H7 (cell line): ENCODE measurements around the gene TMEM170A. TPM values are rescaled to one million over a fixed set of nuclear protein-coding genes. Genes with fewer than 3 reads are reported as not detected.
"Not testable (repeated sequence)": the region's sequence is repeated elsewhere in the genome, so short reads cannot be mapped to it uniquely, and the experiment has no call there.

ENCODE experiments used
- DNase-seq: peaks from one replicate; pipeline ENCODE4 v3.0.0; 2012
- H3K27me3 ChIP-seq: 2 replicates; pipeline ENCODE4 v1.6.0; 2011; ENCODE audit warnings: mild to moderate bottlenecking, low read length; ENCODE audit not compliant: control insufficient read depth, insufficient read depth
- H3K36me3 ChIP-seq: replicated peaks from 2 replicates; pipeline ENCODE4 v1.5.1; 2011; ENCODE audit warnings: low read length; ENCODE audit not compliant: control insufficient read depth, insufficient read depth
- H3K4me3 ChIP-seq: 2 replicates; pipeline ENCODE4 v1.5.1; 2011; ENCODE audit warnings: low read depth, mild to moderate bottlenecking, control low read depth, low read length, moderate library complexity; ENCODE audit not compliant: insufficient read depth
- total RNA-seq: library from RNA; depleted of rRNA; stranded (reverse); fragments of >200 nt; shearing (Covaris generic); gene quantifications from 2 replicates; pipeline ENCODE4 v1.2.3, GENCODE V29; 2014

Gene TMEM170A
- total RNA-seq, 1 experiment from 2014 or later: 43.7 TPM

DNA sequence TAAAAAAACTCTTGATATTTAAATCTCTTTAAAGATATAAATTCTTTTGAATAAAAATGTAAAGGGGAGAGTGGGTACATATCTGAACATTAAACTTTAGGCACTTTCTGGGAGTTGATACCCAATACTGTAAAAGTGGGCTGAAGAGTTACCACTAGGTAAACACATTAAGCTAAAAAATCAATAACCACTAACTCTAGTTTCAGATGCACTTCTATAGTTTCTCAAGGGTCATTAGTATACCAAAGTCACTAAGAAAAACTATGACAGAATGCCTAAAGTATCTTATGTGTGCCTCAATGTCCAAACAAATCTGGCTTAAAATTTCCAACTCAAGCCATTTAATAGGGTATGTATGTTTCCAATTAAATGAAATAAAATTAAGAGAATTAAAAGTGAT lies 18.1 kb downstream of the TMEM170A start:
- peaks cover 1% of the 10 kb centered on the region for H3K36me3 ChIP-seq
- no peaks in the 10 kb centered on the region for H3K27me3 ChIP-seq
- no peak overlapping the region for H3K4me3 ChIP-seq
- DNase-seq: no peak

DNA sequence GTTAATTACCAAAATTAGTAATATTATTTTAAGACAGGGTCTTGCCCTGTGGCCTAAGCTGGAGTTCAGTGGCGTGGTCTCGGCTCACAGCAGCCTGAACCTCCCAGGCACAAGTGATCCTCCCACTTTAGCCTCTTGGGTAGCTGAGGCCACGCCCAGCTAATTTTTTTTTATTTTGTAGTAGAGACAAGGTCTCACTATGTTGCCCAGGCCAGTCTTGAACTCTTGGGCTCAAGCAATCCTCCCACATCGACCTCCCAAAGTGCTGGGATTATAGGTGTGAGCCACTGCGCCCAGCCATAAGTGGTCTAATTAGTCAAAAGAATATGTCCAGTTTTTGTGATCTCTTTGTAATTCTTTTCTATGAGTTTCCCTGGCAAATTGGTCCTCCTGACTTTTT lies 19.2 kb downstream of the TMEM170A start:
- H3K36me3 ChIP-seq: no peaks in the 10 kb centered on the region; the same call in none of the 2 replicates
- no peak for DNase-seq
- no peak overlapping the region for H3K4me3 ChIP-seq
- no peaks in the 10 kb centered on the region for H3K27me3 ChIP-seq

DNA sequence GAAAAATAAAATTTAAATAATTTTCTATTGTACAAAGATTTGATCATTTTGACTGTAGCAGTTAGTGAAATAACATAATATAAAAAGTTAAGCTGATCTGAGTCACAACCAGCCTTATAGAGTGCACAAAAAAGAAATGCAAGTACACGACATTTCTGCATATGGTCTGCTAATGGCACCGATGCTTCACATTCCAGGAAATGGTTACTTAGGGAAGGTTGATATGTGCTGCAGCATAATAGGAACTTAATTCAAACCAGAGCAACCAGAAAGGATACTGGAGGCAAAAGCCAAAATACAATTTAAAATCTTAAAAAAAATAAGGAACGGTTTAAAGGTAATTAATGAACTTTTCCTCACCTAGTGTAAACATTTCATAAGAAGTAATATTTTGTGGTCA lies 21.2 kb downstream of the TMEM170A start:
- no peak for DNase-seq
- Histone ChIP-seq H3K36me3 (no peaks in the 10 kb centered on the region; the same call in none of the 2 replicates), H3K27me3 (no peaks in the 10 kb centered on the region)

DNA sequence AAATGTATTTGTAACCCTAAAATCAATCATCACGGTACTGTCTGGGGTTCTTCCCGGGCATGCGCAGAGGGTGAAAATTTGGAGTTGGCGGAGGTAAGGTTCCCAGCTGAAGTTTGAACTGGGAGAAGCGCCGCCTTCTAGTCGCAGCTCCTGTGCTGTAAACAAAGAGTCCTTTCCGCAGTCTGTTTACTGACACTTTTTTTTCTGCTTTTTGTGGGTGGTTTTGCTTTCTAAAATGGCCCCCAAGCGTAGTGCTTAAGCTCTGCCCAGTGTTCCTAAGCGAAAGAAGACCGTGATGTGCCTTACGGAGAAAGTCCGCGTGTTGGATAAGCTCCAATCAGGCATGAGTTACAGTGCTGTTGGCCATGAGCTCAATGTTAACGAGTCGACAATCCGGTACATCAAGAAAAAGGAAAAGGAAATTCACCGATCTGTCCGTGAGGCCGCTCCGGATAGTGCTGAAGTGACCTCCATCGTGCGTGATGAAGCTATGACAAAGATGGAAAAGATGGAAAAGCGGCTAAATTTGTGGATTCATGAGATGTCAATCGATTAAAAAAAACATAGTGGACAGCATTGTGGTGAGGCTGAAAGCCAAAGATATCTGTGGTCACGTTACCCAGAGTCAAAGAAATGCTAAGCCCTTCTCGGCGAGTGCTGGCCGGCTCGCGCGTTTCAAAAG lies 30.6 kb downstream of the TMEM170A start:
- peak; percentile 80 for DNase-seq
- Histone ChIP-seq H3K36me3 (no peaks in the 10 kb centered on the region), H3K27me3 (no peaks in the 10 kb centered on the region), H3K4me3 (peak overlapping the region; percentile 91)

More for the DNA sequence above, 21.2 kb downstream of the TMEM170A start:
- no peak overlapping the region for H3K4me3 ChIP-seq

DNA sequence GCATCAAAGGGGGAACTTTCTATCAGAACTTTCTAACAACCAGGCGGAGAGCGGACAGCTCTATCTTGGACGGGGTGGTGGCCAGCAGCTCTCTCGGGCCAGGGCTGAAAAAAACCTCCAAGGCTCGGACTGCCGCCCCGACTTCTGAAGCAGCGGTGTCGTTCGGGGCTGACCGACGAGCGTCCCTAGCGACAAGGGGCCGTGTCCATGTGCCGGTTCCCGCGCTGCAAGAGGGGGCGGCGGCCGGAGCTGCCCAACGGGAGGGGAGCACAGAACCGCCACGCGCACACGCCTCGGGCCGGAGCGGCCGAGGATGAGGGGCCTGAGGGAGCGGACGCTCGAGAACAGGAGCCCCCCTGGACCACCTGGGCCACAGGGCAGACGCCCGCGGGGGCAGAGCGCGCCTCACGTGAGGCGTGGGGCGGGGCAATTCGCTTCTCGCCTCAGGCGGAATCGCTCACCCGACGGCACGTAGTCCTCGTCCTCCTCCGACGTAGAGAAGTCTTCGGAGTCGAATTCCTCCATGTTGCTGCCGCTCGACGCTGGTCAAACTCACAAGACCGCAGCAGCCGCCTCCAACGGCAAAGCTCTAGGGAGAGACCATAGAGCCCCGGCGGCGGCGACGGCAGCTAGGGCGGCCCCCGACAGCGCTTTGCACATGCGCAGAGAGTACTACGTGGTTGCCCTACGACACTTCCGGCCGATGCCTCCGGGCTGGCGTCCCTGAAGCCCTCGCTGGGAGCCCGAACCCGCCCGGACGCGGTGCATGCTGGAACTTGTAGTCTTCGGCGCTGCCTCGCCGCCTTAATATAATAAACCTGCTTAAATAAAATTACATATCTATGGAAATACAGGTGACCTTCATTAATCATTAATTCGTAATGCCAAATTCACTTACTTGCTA lies 31.4 kb downstream of the TMEM170A start, which contains the start of gene CFDP1:
Gene CFDP1, minus strand, starts transcription at position 676 of the 904 bp plus-strand sequence. Its CDS starts 151 bp downstream, at position 525.
- H3K4me3 ChIP-seq: peak within 1 kb of the TSS; percentile 91
- H3K27me3 ChIP-seq: no peaks in the 10 kb centered on the region
- no peaks in the 10 kb centered on the region for H3K36me3 ChIP-seq
- DNase-seq: peak; percentile 97

DNA sequence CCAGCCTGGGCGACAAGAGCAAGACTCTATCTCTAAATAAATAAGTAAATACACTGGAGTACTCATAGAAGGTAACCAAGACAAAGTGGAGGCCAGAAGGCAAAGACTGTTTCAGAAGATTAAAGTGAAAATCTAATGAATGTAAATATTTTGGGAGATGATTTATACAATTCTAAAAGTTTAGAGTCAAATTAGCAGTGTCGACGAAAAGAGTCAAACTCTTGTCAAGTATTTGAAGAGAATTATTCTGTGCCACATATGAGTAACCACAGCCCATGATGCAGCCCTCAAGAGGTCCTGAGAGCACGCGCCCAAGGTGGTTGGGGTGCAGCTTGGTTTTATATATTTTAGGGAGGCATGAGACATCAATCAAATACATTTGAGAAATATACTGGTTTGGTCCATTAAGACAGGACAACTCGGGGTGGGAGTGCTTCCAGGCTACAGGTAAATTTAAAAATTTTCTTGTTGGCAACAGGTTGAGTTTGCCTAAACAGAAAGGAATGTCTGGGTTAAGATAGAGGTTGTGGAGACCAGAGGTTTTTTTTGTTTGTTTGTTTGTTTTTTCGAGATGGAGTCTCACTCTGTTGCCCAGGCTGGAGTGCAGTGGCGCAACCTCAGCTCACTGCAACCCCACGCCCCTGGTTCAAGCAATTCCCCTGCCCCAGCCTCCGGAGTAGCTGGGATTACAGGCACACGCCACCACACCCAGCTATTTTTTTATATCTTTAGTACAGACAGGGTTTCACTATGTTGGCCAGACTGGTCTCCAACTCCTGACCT lies 34.7 kb downstream of the TMEM170A start:
- no peak for DNase-seq
- H3K27me3 ChIP-seq: no peaks in the 10 kb centered on the region
- no peaks in the 10 kb centered on the region for H3K36me3 ChIP-seq
- H3K4me3 ChIP-seq: no peak overlapping the region

DNA sequence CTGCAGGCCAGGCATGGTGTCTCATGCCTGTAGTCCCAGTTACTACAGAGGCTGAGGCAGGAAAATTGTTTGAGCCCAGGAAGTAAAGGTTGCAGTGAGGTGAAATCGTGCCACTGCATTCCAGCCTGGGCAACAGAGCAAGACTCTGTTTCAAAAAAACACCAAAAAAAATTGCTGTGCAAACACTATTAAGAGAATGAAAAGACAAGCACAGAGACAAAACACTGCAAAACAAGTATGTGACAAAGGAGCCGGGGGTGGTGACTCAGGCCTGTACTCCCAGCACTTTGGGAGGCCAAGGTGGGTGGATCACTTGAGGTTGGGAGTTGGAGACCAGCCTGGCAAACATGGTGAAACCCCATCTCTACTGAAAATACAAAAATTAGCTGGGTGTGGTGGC lies 38.0 kb downstream of the TMEM170A start:
- not testable (repeated sequence) for H3K4me3 ChIP-seq, H3K36me3 ChIP-seq, H3K27me3 ChIP-seq, DNase-seq

DNA sequence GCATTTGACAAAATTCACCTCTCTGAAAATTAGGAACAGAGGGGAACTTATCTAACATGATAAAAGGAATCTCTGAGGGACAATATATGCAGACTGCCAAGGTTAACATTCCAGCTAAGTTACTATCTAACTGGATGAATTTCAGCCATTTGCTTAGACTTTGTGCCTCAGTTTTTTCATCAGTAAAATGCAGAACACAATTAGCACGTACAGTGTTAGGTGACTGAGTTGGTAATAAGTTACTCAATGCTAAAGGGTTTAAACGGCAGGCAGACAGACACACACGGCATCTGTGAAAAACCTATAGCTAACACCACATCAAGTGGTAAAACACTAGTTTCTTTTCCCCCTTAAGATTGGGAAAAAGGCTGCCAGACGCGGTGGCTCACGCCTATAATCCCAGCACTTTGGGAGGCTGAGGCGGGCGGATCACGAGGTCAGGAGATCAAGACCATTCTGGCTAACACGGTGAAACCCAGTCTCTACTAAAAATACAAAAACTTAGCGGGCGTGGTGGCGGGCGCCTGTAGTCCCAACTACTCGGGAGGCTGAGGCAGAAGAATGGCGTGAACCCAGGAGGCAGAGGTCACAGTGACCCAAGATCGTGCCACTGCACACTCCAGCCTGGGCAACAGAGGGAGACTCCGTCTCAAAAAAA lies 40.3 kb downstream of the TMEM170A start:
- H3K4me3 ChIP-seq, H3K27me3 ChIP-seq, DNase-seq, H3K36me3 ChIP-seq: not testable (repeated sequence)

DNA sequence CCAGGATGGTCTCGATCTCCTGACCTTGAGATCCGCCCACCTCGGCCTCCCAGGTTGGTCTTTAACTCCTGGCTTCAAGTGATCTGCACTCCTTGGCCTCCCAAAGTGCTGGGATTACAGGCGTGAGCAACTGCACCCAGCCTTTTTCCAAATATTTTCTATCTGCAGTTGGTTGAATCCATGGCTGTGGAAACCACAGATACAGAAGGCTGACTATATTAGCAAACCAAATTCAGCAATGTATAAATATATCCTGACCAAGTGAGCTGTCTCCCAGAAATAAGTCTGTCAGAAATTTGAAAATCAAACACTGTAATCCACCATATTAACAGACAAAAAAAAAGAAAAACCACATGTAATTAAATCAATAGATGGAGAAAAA lies 40.8 kb downstream of the TMEM170A start:
- no peak overlapping the region for H3K4me3 ChIP-seq
- H3K27me3 ChIP-seq: no peaks in the 10 kb centered on the region
- no peaks in the 10 kb centered on the region for H3K36me3 ChIP-seq
- DNase-seq: no peak

DNA sequence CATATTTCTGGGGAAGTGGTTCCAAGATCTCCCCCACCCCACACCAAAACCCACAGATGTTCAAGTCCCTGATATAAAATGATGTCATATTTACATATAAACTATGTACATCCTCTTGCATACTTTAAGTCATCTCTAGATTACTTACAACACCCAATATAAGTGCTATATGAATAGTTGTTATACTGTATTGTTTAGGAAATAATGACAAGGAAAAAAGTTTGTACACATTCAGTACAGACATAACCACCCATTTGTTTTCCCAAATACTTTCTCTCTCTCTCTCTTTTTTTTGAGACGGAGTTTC lies 42.7 kb downstream of the TMEM170A start:
- no peak overlapping the region for H3K4me3 ChIP-seq
- H3K27me3 ChIP-seq: no peaks in the 10 kb centered on the region
- DNase-seq: no peak
- H3K36me3 ChIP-seq: no peaks in the 10 kb centered on the region

DNA sequence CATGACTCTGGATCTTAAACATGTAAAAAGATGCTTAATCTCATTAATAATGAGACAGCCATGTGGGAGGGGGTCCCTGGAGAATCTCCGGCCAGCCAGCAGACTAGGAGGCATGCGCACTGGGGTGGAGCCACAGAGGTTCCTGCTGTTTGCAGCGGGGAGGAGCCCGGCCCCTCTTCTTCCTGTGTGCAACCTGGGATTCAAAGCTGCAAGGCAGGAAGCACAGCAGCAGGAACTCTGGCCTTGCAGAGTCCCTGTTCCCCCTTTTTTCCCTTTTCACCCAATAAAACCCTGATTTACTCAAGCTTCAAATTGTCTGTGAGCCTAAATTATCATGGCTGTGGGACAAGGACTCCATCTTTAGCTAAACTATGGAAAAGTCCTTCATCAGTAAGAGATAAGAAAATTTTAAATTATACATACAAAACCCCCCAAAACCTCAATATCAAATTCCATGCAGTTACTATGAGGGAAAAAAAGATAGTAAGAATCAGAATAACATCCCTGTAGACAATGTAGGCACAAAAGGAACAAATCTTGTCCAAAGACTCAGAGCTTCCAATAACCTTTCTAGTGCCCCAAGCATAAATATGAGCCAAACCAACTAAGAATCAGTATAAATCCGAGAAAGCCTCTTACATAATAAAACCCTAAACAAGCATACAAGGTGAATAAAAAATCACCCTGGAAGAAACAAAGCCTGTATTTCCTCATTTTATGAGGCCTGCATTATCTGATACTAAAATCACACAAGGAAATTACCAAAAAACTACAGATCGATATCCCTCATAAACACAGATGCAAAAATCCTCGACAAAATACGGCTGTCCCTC lies 43.3 kb downstream of the TMEM170A start:
- peak; percentile 72 for DNase-seq
- H3K27me3 ChIP-seq: no peaks in the 10 kb centered on the region
- no peaks in the 10 kb centered on the region for H3K36me3 ChIP-seq
- no peak overlapping the region for H3K4me3 ChIP-seq

DNA sequence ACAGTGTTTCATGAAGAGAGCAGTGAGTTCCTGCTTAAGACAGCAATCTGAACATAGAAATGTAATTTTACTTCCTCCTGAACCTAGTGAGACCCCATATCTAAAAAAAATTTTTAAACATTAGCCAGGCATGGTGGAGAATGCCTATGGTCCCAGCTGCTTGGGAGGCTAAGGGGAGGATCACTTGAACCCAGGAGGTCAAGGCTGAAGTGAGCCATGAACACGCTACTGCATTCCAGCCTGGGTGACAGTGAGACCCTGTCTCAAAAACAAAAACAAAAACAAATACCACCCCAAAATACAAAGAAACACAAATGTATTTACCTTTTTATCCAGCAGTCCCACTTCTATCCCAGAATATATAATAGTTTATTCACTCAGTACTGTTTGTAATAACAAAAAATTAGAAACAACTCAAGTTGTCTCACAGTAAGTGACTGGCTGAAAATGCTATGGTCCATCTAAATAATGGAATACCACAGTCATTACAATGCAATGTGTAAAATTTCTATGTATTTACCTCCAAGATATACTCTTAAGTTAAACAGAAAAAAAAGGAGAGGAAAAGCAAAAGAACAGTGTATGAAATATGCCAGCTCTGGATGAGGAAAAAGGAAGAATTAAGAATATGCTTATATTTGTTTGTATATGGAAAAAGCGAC lies 47.5 kb downstream of the TMEM170A start:
- H3K27me3 ChIP-seq: no peaks in the 10 kb centered on the region
- no peak for DNase-seq
- peaks cover 5% of the 10 kb centered on the region for H3K36me3 ChIP-seq
- H3K4me3 ChIP-seq: no peak overlapping the region

DNA sequence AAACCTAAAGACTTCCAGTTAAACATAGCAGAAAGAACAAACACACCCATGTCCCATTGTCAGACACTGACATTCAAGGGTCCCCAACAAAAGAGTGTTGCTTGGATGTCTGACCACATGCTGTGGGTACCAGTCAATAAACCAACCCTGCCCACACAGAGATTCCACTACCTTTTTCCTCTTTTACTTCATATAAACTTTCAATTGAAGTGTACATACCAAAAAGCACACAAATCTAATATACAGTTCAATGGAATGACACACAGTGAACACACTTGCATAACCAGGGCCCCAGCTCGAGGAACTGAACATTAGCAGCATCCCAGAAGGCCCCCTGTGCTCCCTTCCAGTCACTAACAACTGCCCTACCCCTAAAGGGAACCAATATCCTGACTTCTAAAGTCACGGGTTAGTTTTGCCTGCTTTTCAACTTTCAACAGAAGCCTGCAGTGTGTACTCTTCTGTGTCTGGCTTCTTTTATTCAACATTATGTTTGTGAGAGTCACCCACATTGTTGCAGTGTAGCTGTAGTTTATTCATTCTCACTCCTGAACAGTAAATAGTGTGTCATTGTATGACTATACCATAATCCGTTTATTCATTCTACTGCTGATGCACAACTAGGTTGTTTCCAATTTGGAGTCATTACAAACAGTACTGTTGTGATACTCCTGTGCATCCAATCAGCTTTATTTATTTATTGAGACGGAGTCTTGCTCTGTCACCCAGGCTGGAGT lies 49.2 kb downstream of the TMEM170A start:
- Histone ChIP-seq H3K27me3 (no peaks in the 10 kb centered on the region), H3K4me3 (no peak overlapping the region), H3K36me3 (peaks cover 6% of the 10 kb centered on the region)
- DNase-seq: no peak
